Ramos (cell line): ENCODE data around the gene HOXA11.

ENCODE experiments used
- in situ Hi-C: fragments of 300-500 bp; cut with MboI; formaldehyde crosslinking; loops from one replicate; pipeline ENCODE4 v1.14.3; 2022; ENCODE audit warnings: low sequenced_read_pairs; ENCODE audit not compliant: unreplicated experiment

HOXA11 gene

GRCh38 chr7:27183682-27184336, 1.2 kb downstream of the HOXA11 start:
- in situ Hi-C loops: no loop called here

GRCh38 chr7:27182861-27183681, 2.0 kb downstream of the HOXA11 start:
- in situ Hi-C loops: no loop called here

GRCh38 chr7:27182285-27182841, 2.7 kb downstream of the HOXA11 start:
- in situ Hi-C loops: no loop called here

GRCh38 chr7:27181795-27182275, 3.2 kb downstream of the HOXA11 start:
- in situ Hi-C loops: no loop called here

GRCh38 chr7:27180431-27181420, 4.3 kb downstream of the HOXA11 start:
- in situ Hi-C loops: no loop called here

GRCh38 chr7:27179503-27180430, 5.3 kb downstream of the HOXA11 start:
- in situ Hi-C loops: no loop called here

- in situ Hi-C loops: no loop called here
Observed at GRCh38 chr7:27179030-27179429, 6.0 kb downstream of the HOXA11 start.

- in situ Hi-C loops: no loop called here
Observed at GRCh38 chr7:27178366-27178765, 6.7 kb downstream of the HOXA11 start.

GRCh38 chr7:27177795-27178320, 7.2 kb downstream of the HOXA11 start:
- in situ Hi-C loops: no loop called here

GRCh38 chr7:27176962-27177794, 7.9 kb downstream of the HOXA11 start:
- in situ Hi-C loops: no loop called here

- in situ Hi-C loops: no loop called here
Observed at GRCh38 chr7:27176524-27176845, 8.5 kb downstream of the HOXA11 start.

GRCh38 chr7:27175626-27176523, 9.2 kb downstream of the HOXA11 start:
- in situ Hi-C loops: no loop called here

GRCh38 chr7:27174874-27175625, 10.0 kb downstream of the HOXA11 start:
- in situ Hi-C loops: loop anchor here (25.0 kb wide), 2 partner anchors 1113 to 1288 kb away; no protein-coding TSS in a partner anchor

- in situ Hi-C loops: loop anchor here (25.0 kb wide), 2 partner anchors 1112 to 1287 kb away; no protein-coding TSS in a partner anchor
Observed at GRCh38 chr7:27173956-27174873, 10.8 kb downstream of the HOXA11 start, which contains the start of gene HOXA10. Gene HOXA10, minus strand, starts transcription at chr7:27174320. Its CDS starts 14 bp downstream, at chr7:27174306.

GRCh38 chr7:27173511-27173955, 11.5 kb downstream of the HOXA11 start:
- in situ Hi-C loops: loop anchor here (25.0 kb wide), 2 partner anchors 1111 to 1286 kb away; no protein-coding TSS in a partner anchor
